Urothelium cell line (cell line): ENCODE results near the gene GPC6.
A peak's percentile ranks its signal among the peaks of the same experiment; 100 is the strongest.

Experiments
- DNase-seq: peaks from one replicate; pipeline ENCODE4 v3.0.0; 2011; ENCODE audit warnings: low spot score, mixed read lengths
- FAIRE-seq: peaks from 2 replicates; lab custom pipeline; 2011; peaks lifted over from hg19 to GRCh38; lab: Jason Lieb, UNC

Gene GPC6

DNA sequence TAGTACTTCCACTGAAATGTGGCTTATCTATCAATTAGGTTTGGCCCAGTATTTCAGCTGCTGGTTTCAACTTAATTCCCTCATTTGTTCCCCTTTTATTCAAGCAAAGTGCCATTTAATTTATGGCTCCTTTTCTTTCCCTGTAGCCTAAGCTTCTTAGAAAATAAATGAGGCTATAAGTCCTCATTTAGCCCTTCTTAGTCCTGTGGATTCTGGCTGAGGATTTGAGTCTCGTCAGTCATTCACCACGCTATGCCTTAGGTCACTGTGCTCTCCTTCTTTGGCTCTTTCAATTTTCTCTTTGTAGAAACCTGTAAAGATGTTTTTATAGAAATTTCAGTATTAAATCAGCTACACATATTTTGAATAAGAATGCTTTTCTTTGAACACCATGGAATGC, 579.1 kb downstream of the GPC6 start:
- DNase-seq (no peak), FAIRE-seq (no peak)

DNA sequence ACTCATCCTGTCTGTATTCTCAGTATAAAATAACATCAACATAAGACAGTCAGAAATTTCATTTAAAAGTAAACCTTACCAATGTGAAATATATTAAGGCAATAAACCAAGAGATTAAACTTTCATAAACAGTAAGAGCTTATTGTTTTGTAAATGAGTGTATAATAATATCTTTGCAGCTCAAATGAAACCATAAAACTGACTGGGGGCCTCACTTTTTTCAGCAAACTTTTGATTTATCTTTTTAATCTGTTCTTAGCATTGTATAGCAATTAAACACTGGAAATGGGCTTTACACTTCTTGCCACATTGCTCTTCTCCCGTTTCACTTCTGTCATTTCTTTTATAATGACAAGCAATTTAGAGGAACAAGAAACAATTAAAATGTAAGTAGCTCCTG, 580.3 kb downstream of the GPC6 start:
- DNase-seq: no peak
- no peak for FAIRE-seq

GRCh38 chr13:93810264-93810663, 583.7 kb downstream of the GPC6 start:
- no peak for FAIRE-seq

GRCh38 chr13:93811071-93811737, 584.6 kb downstream of the GPC6 start:
- FAIRE-seq: no peak
- no peak for DNase-seq

More at GRCh38 chr13:93810264-93810663, 583.7 kb downstream of the GPC6 start:
- DNase-seq: no peak

DNA sequence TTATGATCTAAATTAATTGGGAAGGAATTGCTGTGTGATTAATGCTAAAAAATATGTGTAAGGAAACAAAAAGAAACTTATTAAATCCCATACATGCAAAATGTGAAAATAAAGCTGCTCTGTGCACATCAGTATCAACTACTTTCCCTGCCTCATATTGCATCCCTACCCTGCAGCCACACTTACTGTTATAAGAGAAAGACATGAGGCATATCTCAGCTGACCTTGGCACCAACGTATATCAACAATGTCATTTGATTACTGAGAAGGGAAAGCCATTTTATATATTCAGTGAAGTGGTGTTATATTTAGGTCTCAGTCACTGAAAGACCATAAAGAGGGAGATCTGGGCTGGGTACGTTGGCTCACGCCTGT, 585.1 kb downstream of the GPC6 start:
- DNase-seq (no peak), FAIRE-seq (no peak)

DNA sequence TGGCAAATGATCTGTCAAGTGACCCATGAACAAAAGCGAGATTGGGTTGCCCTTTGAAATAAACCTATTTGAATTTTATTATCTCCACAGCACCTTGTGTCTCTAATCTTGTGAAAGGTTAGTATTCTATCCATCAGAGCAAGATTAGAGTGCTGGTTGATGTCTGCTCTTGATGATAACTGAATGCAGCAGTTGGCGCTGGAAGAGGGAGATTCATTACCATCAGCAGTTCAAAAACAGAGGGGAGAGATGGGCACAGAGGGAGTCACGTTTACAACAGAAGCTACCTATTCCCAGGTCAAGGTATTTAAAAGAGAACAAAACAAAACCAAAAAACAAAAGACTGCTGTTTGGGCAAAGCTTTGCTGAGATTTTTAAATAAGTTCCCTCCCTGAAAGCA, 588.1 kb downstream of the GPC6 start:
- DNase-seq (no peak), FAIRE-seq (no peak)

- DNase-seq (no peak), FAIRE-seq (no peak)
These were observed 591.7 kb downstream of the GPC6 start for GRCh38 chr13:93818345-93818744.

DNA sequence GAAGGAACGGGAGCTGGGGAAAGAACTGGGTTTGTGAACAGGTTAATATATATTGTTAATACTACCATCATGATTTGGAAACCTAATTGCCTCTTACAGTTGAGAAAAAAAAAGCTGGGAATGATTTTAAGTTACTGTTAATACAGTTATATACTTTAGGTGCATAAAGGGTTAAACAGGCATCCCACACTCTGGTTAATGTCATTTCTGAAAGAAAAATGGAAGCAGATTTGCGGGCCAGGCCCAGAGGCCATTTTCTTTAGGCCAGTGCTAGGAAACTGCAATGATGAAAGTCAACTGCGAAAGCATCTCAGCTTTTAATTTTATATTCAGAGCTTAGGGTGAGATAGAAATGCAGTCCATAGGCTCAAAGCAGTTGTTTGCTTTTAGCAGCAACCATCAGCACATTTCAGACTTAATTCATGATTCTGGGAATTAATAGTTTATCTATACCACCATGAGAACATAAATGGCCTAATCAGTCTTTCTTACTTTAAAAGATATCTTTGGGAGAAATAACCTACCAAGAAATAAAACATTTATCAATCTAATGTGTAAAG, 592.8 kb downstream of the GPC6 start:
- FAIRE-seq (no peak), DNase-seq (no peak)

DNA sequence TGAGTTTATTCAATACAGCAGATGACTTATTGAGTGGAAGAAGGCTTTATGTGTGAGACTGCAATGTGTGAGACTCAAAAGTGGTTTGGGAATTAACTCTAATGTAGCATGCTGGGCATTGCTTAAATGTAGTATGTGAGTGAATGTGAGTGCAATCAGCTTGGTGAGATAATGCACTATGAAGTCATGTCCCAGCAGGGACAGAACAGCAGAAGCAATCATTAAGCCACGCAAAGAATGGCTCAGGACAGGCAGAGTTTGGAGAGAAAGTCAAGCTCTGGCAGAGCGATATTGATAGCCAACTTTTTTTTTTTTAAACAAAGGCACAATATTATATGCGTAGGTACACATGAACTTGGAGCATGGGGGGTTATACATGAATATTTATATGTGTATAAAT, 597.7 kb downstream of the GPC6 start:
- DNase-seq (no peak), FAIRE-seq (no peak)

DNA sequence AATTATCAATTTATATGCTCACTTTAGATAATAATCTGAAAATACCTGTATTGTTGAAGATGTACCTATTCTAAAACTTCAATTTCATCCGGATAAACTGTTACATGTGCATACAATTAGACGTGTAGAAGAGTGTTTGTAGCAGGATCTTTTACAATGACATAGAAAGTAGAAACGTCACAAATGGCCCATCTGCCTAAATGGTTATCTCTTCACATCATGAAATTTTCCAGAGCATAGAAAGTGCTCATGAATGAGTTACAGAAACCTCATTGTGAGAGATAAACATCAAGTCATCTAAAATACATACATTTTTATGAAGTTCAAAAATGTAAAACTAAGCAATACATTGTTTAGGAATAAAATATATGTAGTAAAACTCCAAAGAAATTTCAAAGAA, 607.4 kb downstream of the GPC6 start:
- no peak for FAIRE-seq
- DNase-seq: no peak

DNA sequence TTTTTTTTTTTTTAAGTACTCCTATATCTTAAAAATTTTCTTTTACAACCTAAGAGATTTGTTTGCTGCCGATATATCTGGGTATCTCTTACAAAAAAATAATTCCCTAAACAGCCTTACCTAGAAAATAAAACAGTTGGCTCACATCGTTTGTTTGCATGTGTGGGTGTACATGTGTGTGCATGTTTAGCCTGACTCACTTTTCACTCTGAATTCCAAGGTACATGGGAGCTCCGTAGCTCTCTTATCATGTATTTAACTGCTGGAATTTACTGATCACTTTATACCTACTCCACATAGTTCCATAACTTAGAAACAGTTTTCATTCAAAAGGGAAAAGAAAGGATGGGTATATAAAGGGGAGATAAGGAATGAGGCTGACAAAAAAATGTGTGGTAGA, 616.5 kb downstream of the GPC6 start:
- FAIRE-seq: no peak
- no peak for DNase-seq

DNA sequence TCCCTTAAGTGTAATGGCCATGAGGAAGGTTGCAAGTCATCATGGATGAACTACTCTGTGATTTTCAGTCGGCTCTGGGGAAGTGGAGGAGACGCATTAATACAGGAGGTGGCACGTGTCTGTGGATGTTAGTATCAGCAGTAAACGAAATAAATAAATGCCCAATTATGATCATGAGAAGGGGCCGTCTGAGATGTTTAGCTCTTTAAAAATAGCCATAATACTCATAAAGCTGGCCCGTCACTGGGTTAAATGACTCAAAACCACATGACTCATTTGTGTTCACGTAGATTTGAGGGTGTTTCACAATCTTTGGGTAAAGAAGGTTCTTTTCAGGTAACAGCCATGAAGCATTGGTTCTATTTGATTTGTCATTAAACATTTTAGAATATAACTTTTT, 620.6 kb downstream of the GPC6 start:
- FAIRE-seq: no peak
- peak; percentile 32 for DNase-seq

DNA sequence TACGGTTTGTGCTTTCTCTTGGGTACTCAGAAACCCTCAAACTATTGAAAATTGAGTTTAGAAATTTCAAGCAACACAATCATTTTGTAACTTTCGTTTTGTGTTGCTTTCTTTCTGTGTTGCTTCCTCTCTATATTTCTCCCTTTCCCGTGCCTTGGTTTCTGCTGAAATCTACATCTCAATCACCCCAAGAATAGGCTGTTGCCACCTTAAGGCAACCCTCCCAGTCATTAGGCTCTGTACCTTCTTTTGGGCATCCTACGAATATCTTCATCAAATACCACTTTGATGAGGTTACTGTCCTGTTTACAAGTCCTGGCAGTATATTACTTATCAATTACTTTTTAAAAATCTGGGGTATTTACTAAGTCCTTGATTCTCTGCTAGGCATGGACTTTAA, 621.6 kb downstream of the GPC6 start:
- FAIRE-seq: no peak
- DNase-seq: no peak

GRCh38 chr13:93851236-93851635, 624.6 kb downstream of the GPC6 start:
- no peak for DNase-seq
- FAIRE-seq: no peak

GRCh38 chr13:93853912-93854311, 627.3 kb downstream of the GPC6 start:
- FAIRE-seq: no peak
- DNase-seq: no peak

- FAIRE-seq: no peak
- DNase-seq: no peak
These were observed 630.5 kb downstream of the GPC6 start for GRCh38 chr13:93857126-93857525.

DNA sequence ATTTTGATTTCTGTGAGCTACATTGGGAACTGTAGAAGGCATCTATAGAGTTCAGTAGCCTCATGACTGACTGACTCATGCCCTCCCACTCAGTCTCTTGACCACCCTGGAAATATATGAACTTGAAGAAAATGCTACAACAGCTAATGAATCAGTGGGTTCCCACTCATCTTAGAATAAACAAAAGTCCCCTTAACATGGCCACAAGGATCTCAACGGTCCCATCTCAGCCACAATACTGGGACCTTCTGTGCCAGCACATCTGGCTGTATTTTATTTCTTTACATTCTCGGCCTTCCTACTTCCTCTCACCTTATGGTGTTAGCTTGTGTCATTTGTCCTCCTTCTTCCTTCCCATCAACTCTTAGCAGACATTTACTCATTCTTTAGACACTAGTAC, 633.1 kb downstream of the GPC6 start:
- FAIRE-seq: no peak
- no peak for DNase-seq

DNA sequence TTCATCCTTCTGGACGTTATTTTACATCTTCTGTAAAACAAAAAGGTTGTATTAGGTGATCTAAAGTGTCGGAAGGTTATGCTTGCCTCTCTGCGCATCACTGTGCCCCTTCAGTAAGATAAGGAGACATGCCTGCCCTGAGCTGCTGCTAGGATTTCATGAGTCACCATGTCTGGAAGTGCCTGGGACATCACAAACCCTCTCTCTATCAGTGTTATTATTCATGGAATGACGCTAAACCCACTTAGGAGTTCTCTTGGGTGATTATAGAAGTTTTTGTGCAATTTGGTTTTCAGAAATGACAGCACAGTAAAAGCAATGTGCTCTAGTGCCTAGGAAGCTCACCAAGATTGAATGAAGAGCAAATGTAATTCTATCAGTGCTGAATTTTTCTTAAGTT, 635.2 kb downstream of the GPC6 start:
- peak; percentile 36 for DNase-seq
- no peak for FAIRE-seq

- no peak for FAIRE-seq
- DNase-seq: no peak
These were observed 635.7 kb downstream of the GPC6 start for GRCh38 chr13:93862259-93862658.

DNA sequence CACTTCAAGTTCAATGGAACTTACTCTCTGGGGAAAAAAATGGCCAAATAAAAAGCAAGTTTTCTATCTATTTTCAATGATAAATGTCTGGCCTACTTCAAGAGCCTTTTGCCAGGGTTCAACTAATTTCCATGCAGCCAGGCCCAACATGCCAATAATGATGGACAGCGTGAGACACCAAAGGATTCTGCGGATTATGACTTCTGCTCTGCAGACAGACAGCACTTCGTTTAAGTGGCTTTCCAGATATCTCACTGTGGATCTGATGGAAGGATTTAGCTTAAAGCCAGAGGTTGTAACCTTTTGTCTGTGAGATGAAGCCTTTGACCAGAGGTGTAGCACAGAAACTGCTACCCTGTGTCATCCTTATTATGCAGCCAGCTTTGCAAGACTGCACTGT, 638.6 kb downstream of the GPC6 start:
- no peak for FAIRE-seq

GRCh38 chr13:93867481-93867880, 640.9 kb downstream of the GPC6 start:
- FAIRE-seq (no peak), DNase-seq (no peak)

More for the DNA sequence above, 638.6 kb downstream of the GPC6 start:
- no peak for DNase-seq

GRCh38 chr13:93872376-93872775, 645.8 kb downstream of the GPC6 start:
- no peak for DNase-seq
- no peak for FAIRE-seq

DNA sequence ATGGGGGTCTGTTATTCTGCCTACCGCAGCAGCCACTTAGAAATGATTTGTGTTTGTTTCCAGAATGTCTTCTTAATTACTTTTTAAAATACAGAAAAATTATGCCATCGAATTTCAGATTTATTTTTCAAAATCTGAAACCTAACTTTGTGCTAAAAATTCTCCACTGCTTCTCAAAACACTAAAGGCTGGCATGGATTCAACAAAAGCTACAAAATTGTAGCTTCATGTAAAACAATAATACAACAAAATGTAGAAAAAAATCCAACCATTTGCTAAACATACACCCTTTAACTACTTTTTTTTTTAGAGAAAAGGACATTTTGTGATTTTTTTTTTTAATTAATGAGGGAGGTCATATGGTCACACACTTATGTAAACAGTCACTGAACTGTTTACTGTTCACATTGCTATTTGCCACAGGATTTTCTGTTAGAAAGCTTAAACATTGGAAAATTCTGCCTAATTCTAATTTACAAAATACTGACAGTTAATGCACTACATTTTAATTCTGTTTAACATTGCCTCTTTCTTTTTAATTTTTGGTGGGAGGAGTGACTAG, 646.3 kb downstream of the GPC6 start:
- FAIRE-seq (no peak), DNase-seq (no peak)
